Spinal cord (tissue), 10 donors: ENCODE measurements around the gene NUCB2. TPM values are rescaled to one million over a fixed set of nuclear protein-coding genes. Genes with fewer than 3 reads are reported as not detected.

Experiments used
- DNase-seq, 6 donors: peaks; one replicate each; pipeline versions ENCODE4 v3.0.0 to v3.0.0-alpha.2; 2013 to 2015; ENCODE audit warnings: low spot score in 6 of 6, low read depth in 4 of 6
- H3K27ac ChIP-seq: one replicate; pipeline ENCODE4 v1.5.1; 2013; ENCODE audit warnings: low read depth, low read length, control low read depth
- H3K27me3 ChIP-seq: one replicate; pipeline ENCODE4 v1.6.1; 2013; ENCODE audit warnings: low read length; ENCODE audit not compliant: control insufficient read depth, insufficient read depth
- H3K36me3 ChIP-seq: one replicate; pipeline ENCODE4 v1.6.1; 2013; ENCODE audit warnings: low read length; ENCODE audit not compliant: control insufficient read depth, insufficient read depth
- H3K4me1 ChIP-seq: one replicate; pipeline ENCODE4 v1.6.1; 2013; ENCODE audit warnings: low read length; ENCODE audit not compliant: control insufficient read depth, insufficient read depth
- H3K4me3 ChIP-seq: one replicate; pipeline ENCODE4 v1.5.1; 2013; ENCODE audit warnings: low read depth, low read length, control low read depth
- H3K9me3 ChIP-seq: one replicate; pipeline ENCODE4 v1.6.1; 2013; ENCODE audit warnings: low read length; ENCODE audit not compliant: control insufficient read depth, insufficient read depth
- WGBS: methylation state at CpG from one replicate; pipeline ENCODE4 v1.1.5; 2013; ENCODE audit warnings: missing lambda C conversion rate; ENCODE audit not compliant: insufficient coverage; 5-methylcytosine and 5-hydroxymethylcytosine counted together
- polyA plus RNA-seq, 2 donors: library from polyadenylated mRNA; unstranded; fragments of 120-200 nt; gene quantifications; one replicate each; pipeline ENCODE4 v1.2.1, GENCODE V29; 2013; ENCODE audit not compliant: insufficient read length in 2 of 2
- total RNA-seq, 2 donors: library from RNA; depleted of rRNA in 1 of 2; stranded (reverse); fragments of 120-200 nt in 1 of 2; fragments of >200 nt in 1 of 2; gene quantifications; one replicate each; pipeline versions ENCODE4 v1.2.3 to v1.2.4, GENCODE V29; 2013 to 2014
- donor health status: healthy.

Gene NUCB2
- total and polyA plus RNA-seq, 4 donors = 72.8 to 159 (median 88.7) TPM

GRCh38 chr11:17280494-17281127 lies 4.1 kb downstream of the NUCB2 start:
- WGBS = 100% methylated on average over 5 of the region's 9 CpGs
- Histone ChIP-seq H3K4me1 (peaks cover 12% of the 10 kb centered on the region), H3K9me3 (no peaks in the 10 kb centered on the region), H3K27ac (no peak overlapping the region), H3K36me3 (peaks cover 5% of the 10 kb centered on the region), H3K27me3 (no peaks in the 10 kb centered on the region), H3K4me3 (no peak overlapping the region)
- DNase-seq = no peak

GRCh38 chr11:17286332-17286731 lies 9.8 kb downstream of the NUCB2 start:
- no peak for DNase-seq
- Histone ChIP-seq H3K4me3 (no peak overlapping the region), H3K9me3 (no peaks in the 10 kb centered on the region), H3K27ac (no peak overlapping the region), H3K27me3 (no peaks in the 10 kb centered on the region), H3K36me3 (peaks cover 18% of the 10 kb centered on the region), H3K4me1 (no peaks in the 10 kb centered on the region)
- WGBS = no CpG with 5 or more reads among the region's 1 CpG

GRCh38 chr11:17287058-17287457 lies 10.5 kb downstream of the NUCB2 start:
- no peak overlapping the region for H3K27ac ChIP-seq
- H3K4me1 ChIP-seq = no peaks in the 10 kb centered on the region
- no peaks in the 10 kb centered on the region for H3K9me3 ChIP-seq
- no peak for DNase-seq
- 100% methylated on average over 3 of the region's 4 CpGs for WGBS
- no peak overlapping the region for H3K4me3 ChIP-seq
- no peaks in the 10 kb centered on the region for H3K27me3 ChIP-seq
- peaks cover 18% of the 10 kb centered on the region for H3K36me3 ChIP-seq

- WGBS = no CpG with 5 or more reads among the region's 1 CpG
- DNase-seq = no peak
These were observed 15.2 kb downstream of the NUCB2 start for GRCh38 chr11:17291710-17292109.

GRCh38 chr11:17293311-17293710 lies 16.8 kb downstream of the NUCB2 start:
- H3K4me1 ChIP-seq = no peaks in the 10 kb centered on the region
- H3K36me3 ChIP-seq = no peaks in the 10 kb centered on the region
- no peak overlapping the region for H3K4me3 ChIP-seq
- no peak overlapping the region for H3K27ac ChIP-seq
- no peak for DNase-seq
- H3K27me3 ChIP-seq = no peaks in the 10 kb centered on the region
- WGBS = no CpG with 5 or more reads among the region's 1 CpG
- H3K9me3 ChIP-seq = no peaks in the 10 kb centered on the region

More at GRCh38 chr11:17291710-17292109, 15.2 kb downstream of the NUCB2 start:
- Histone ChIP-seq H3K36me3 (peaks cover 9% of the 10 kb centered on the region), H3K27ac (no peak overlapping the region), H3K4me3 (no peak overlapping the region), H3K4me1 (no peaks in the 10 kb centered on the region), H3K9me3 (no peaks in the 10 kb centered on the region), H3K27me3 (no peaks in the 10 kb centered on the region)

GRCh38 chr11:17294033-17294432 lies 17.5 kb downstream of the NUCB2 start:
- H3K27ac ChIP-seq = no peak overlapping the region
- no peaks in the 10 kb centered on the region for H3K27me3 ChIP-seq
- no peaks in the 10 kb centered on the region for H3K4me1 ChIP-seq
- H3K9me3 ChIP-seq = no peaks in the 10 kb centered on the region
- H3K4me3 ChIP-seq = no peak overlapping the region
- H3K36me3 ChIP-seq = peaks cover 4% of the 10 kb centered on the region
- no peak for DNase-seq

- Histone ChIP-seq H3K27me3 (no peaks in the 10 kb centered on the region), H3K36me3 (peaks cover 7% of the 10 kb centered on the region), H3K9me3 (no peaks in the 10 kb centered on the region), H3K4me1 (no peaks in the 10 kb centered on the region), H3K27ac (no peak overlapping the region), H3K4me3 (no peak overlapping the region)
- WGBS = 100% methylated on average over 5 of the region's 6 CpGs
- DNase-seq = no peak
These were observed 20.5 kb downstream of the NUCB2 start for GRCh38 chr11:17296852-17297559.

GRCh38 chr11:17298302-17298701 lies 21.8 kb downstream of the NUCB2 start:
- no peak for DNase-seq
- no peak overlapping the region for H3K27ac ChIP-seq
- H3K27me3 ChIP-seq = no peaks in the 10 kb centered on the region
- no peak overlapping the region for H3K4me3 ChIP-seq
- no peaks in the 10 kb centered on the region for H3K4me1 ChIP-seq
- H3K9me3 ChIP-seq = no peaks in the 10 kb centered on the region
- WGBS = no CpG with 5 or more reads among the region's 5 CpGs
- H3K36me3 ChIP-seq = peaks cover 7% of the 10 kb centered on the region

- Histone ChIP-seq H3K27ac (no peak overlapping the region), H3K36me3 (peaks cover 9% of the 10 kb centered on the region), H3K4me1 (no peaks in the 10 kb centered on the region), H3K4me3 (no peak overlapping the region), H3K9me3 (no peaks in the 10 kb centered on the region), H3K27me3 (no peaks in the 10 kb centered on the region)
- no CpG with 5 or more reads among the region's 4 CpGs for WGBS
- no peak for DNase-seq
These were observed 23.8 kb downstream of the NUCB2 start for GRCh38 chr11:17300372-17300771.
